Measurements from ENCODE around the gene PPEF1.

PPEF1 gene

DNA sequence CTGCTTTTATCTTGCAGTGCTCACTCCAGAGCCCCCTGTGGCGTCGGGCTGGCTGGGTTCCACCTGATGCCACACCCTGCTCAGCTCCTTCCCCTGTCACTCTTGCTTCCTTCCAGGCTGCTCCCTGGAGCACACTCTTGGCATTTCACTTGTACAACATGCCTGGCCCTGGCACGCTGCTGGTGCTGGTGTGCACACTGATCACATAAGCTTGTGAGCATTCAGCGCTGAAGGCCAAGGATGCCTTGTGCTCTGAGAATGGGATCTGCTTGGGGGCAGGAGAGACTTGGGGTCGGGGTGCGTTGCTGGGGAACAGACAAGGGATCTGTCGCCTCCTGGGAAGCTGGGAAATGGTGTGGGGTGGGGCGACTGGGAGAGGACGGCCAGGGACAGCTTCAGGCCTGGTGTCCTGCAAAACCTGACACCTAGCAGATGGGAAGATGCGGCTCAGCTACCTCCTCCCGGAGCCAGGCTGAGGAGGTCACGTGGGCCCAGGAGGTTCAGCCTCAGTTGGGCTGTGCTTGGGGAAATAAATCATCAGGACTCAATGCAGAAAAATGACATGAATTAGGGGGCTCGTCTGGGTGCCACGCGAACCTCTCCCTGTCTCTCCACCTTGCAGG lies 167.9 kb downstream of the PPEF1 start:
- no peak for DNase-seq (ENCODE audit: low read depth)
- no peak overlapping the region for H3K4me3 ChIP-seq (ENCODE audit: control insufficient read depth, low read depth, low read length)
- TF ChIP-seq, protein P1, sequence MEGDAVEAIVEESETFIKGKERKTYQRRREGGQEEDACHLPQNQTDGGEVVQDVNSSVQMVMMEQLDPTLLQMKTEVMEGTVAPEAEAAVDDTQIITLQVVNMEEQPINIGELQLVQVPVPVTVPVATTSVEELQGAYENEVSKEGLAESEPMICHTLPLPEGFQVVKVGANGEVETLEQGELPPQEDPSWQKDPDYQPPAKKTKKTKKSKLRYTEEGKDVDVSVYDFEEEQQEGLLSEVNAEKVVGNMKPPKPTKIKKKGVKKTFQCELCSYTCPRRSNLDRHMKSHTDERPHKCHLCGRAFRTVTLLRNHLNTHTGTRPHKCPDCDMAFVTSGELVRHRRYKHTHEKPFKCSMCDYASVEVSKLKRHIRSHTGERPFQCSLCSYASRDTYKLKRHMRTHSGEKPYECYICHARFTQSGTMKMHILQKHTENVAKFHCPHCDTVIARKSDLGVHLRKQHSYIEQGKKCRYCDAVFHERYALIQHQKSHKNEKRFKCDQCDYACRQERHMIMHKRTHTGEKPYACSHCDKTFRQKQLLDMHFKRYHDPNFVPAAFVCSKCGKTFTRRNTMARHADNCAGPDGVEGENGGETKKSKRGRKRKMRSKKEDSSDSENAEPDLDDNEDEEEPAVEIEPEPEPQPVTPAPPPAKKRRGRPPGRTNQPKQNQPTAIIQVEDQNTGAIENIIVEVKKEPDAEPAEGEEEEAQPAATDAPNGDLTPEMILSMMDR (IDR thresholded peaks at IDR 0.05; ENCODE audit: control insufficient read depth, insufficient read depth, low read depth, low read length, missing control alignments) = no peak

DNA sequence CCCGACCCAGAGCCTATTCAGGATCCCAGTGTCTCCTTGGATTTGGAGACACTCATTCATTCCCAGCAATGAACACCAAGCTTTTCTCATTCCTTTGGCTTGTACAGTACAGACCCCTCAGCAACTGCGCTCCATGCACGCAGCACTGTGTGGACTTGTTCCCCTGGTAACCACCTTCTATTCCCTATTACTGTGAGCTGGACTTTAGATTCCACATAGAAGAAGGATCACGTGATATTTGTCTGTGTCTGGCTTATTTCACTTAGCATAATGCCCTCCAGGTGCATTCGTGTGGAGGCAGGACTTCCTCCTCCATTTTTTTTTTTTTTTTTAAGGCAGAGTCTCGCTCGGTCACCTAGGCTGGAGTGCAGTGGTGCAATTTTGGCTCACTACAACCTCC lies 170.0 kb downstream of the PPEF1 start:
- TF ChIP-seq, protein P1 (IDR thresholded peaks at IDR 0.05; ENCODE audit: control insufficient read depth, insufficient read depth, low read depth, low read length, missing control alignments) = no peak
- no peak for DNase-seq (ENCODE audit: low read depth)
- no peak overlapping the region for H3K4me3 ChIP-seq (ENCODE audit: control insufficient read depth, low read depth, low read length)
